ENCODE results near the gene ZNF79.

Gene ZNF79

DNA sequence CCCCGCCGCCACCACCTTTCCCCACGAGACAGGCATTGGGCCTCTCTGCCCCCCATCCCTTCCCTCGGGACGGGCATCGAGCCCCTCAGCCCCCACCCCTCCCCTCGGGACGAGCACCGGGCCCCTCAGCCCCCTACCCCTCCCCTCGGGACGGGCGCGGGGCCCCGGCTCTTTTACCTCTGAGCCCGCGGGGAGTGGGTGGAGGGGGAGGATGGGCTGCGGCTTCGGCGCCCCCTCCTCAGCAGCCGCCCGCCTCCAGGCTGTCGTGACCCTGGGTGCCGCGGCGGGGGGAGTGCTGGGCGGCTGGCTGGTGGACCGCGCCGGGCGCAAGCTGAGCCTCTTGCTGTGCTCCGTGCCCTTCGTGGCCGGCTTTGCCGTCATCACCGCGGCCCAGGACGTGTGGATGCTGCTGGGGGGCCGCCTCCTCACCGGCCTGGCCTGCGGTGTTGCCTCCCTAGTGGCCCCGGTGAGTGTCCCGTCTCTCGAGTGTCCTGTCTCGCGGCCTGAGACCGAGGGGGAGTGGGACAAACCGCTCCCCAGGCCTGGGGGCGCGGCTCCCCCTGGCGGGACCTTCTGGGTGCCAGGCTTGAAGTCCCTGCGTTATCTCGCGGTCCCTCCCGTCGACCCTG is 26.4 kb upstream of the ZNF79 start:
- H3K9ac ChIP-seq = peak overlapping the region; percentile 81
- peak overlapping the region; percentile 93 for H3K4me2 ChIP-seq
- H3K4me1 ChIP-seq = peaks cover 16% of the 10 kb centered on the region
- no peaks in the 10 kb centered on the region for H3K9me3 ChIP-seq
- 0 out of 2 replicates have a peak, but pooled peaks cover 11% of the 10 kb centered on the region for H3K36me3 ChIP-seq
- H3K27ac ChIP-seq = peak overlapping the region; percentile 66; the same call in 1 of the 2 replicates
- TF ChIP-seq Cebpa-rat (IDR thresholded peaks at IDR 0.05) = no peak
- H3K27me3 ChIP-seq = peaks cover 30% of the 10 kb centered on the region; the same call in 1 of the 2 replicates
- H4K20me1 ChIP-seq = peaks cover 39% of the 10 kb centered on the region
- peak overlapping the region; percentile 85 for H3K4me3 ChIP-seq

DNA sequence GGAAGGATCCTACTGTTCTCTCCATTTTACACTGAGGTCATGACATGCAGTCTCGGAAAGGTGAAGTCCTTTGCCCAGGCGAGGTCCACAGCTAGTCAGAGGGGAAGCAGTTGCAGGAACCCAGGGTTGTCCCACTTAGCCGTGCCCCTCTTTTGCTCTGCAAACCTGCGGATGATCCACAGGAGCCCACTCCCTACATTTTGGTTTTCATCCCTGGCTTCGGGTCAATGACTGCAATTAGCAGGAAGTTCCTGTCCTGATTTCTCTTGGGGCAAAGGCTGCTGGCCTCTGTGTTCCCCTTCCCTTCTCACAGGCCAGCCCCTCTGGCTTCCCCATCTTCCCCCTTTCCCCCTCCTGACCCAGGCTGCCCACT is 25.9 kb upstream of the ZNF79 start:
- H3K27ac ChIP-seq = no peak overlapping the region
- peaks cover 16% of the 10 kb centered on the region for H3K4me1 ChIP-seq
- H3K27me3 ChIP-seq = peaks cover 25% of the 10 kb centered on the region; the same call in 1 of the 2 replicates
- H3K4me3 ChIP-seq = peak overlapping the region; percentile 85
- peak overlapping the region; percentile 81; the same call in 1 of the 2 replicates for H3K9ac ChIP-seq
- H3K36me3 ChIP-seq = 0 out of 2 replicates have a peak, but pooled peaks cover 11% of the 10 kb centered on the region
- TF ChIP-seq Cebpa-rat (IDR thresholded peaks at IDR 0.05) = no peak
- H3K4me2 ChIP-seq = peak overlapping the region; percentile 93
- peaks cover 39% of the 10 kb centered on the region for H4K20me1 ChIP-seq
- H3K9me3 ChIP-seq = no peaks in the 10 kb centered on the region

DNA sequence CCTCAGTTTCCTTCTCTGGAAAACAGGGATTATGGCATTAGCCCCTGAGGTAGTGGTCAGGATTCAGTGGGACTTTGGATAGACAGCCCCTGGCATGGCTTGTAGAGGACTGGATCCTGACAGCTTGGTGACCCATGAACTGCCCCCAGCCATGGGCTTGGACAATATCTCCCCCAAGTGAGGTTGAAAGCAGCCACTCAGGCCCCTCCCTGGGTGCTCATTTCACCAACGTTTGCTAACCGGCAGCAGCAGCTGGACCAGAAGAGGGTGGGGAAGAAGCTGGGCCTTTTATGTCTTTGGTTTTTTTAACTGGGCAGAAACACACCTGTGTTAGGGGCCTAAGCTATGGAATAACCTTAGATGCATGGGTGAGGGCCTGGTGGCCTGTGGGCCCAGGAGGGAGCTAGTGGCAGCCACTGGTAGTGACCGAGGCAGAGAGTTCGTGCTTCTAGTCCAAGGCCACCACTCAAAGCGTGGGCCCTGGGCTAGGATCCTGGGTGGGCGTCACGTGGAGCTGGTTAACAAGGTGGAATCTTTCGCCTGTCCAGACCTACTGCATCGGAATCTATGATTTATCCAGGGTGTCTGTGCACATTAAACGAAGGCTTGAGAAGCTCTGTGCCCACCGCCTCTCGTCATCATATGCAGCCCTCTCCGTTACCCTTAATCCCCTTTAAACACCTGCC is 25.3 kb upstream of the ZNF79 start:
- Histone ChIP-seq H3K27ac (no peak overlapping the region), H3K36me3 (peaks cover 15% of the 10 kb centered on the region; the same call in 1 of the 2 replicates), H3K9ac (no peak overlapping the region), H3K27me3 (peaks cover 25% of the 10 kb centered on the region; the same call in 1 of the 2 replicates), H3K9me3 (no peaks in the 10 kb centered on the region), H3K4me2 (peak overlapping the region; percentile 93), H4K20me1 (peaks cover 39% of the 10 kb centered on the region), H3K4me1 (peaks cover 16% of the 10 kb centered on the region), H3K4me3 (no peak overlapping the region)
- no peak for TF ChIP-seq Cebpa-rat (IDR thresholded peaks at IDR 0.05)

DNA sequence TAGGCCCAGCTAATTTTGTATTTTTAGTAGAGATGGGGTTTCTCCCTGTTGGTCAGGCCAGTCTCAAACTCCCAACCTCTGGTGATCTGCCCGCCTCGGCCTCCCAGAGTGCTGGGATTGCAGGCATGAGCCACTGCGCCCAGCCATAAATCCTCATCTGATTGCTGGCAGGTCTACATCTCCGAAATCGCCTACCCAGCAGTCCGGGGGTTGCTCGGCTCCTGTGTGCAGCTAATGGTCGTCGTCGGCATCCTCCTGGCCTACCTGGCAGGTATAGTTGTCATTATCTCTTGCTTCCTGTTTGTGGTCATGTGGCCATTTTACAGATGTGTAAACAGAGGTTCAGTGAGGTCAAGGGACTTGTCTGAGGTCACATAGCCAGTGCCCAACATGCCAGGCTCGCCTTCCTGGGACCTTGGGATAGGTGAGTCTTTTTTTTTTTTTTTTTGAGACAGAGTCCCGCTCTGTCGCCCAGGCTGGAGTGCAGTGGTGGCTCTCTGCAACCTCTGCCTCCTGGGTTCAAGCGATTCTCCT is 24.4 kb upstream of the ZNF79 start:
- H3K27ac ChIP-seq = no peak overlapping the region
- peaks cover 39% of the 10 kb centered on the region for H4K20me1 ChIP-seq
- TF ChIP-seq Cebpa-rat (IDR thresholded peaks at IDR 0.05) = no peak
- no peak overlapping the region for H3K9ac ChIP-seq
- no peaks in the 10 kb centered on the region for H3K9me3 ChIP-seq
- no peak overlapping the region for H3K4me3 ChIP-seq
- peaks cover 16% of the 10 kb centered on the region for H3K4me1 ChIP-seq
- H3K36me3 ChIP-seq = peaks cover 22% of the 10 kb centered on the region; the same call in 1 of the 2 replicates
- no peak overlapping the region for H3K4me2 ChIP-seq
- H3K27me3 ChIP-seq = peaks cover 25% of the 10 kb centered on the region; the same call in 1 of the 2 replicates

DNA sequence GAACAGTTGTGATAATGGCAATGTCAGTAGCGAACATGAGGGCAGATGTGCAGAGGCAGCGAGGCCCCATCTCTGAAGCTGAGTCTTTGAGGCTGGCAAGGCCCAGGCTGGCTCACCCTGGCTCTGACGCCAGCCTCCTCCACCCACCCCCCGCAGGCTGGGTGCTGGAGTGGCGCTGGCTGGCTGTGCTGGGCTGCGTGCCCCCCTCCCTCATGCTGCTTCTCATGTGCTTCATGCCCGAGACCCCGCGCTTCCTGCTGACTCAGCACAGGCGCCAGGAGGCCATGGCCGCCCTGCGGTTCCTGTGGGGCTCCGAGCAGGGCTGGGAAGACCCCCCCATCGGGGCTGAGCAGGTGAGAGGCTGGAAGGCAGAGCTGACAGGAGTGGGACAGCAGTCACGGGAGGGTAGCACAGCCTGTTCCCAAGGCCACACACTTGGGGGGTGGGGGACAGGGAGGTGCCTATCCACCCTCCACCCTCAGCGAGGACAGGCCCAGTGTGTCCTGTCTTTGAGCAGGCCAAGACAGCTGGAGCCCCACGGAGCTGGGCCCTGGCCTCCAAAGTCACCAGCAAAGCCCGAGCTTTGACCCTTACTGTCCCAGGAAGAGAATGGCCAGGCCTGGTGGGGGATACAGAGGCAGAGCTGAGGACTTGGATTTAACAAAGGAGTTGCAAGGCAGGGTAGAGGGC is 21.6 kb upstream of the ZNF79 start:
- Histone ChIP-seq H3K9me3 (no peaks in the 10 kb centered on the region), H3K36me3 (peaks cover 33% of the 10 kb centered on the region; the same call in 1 of the 2 replicates), H3K27me3 (peaks cover 13% of the 10 kb centered on the region; the same call in 1 of the 2 replicates), H4K20me1 (peaks cover 39% of the 10 kb centered on the region), H3K9ac (no peak overlapping the region), H3K4me1 (peaks cover 15% of the 10 kb centered on the region), H3K4me3 (no peak overlapping the region), H3K4me2 (no peak overlapping the region), H3K27ac (no peak overlapping the region)
- TF ChIP-seq Cebpa-rat (IDR thresholded peaks at IDR 0.05) = no peak

DNA sequence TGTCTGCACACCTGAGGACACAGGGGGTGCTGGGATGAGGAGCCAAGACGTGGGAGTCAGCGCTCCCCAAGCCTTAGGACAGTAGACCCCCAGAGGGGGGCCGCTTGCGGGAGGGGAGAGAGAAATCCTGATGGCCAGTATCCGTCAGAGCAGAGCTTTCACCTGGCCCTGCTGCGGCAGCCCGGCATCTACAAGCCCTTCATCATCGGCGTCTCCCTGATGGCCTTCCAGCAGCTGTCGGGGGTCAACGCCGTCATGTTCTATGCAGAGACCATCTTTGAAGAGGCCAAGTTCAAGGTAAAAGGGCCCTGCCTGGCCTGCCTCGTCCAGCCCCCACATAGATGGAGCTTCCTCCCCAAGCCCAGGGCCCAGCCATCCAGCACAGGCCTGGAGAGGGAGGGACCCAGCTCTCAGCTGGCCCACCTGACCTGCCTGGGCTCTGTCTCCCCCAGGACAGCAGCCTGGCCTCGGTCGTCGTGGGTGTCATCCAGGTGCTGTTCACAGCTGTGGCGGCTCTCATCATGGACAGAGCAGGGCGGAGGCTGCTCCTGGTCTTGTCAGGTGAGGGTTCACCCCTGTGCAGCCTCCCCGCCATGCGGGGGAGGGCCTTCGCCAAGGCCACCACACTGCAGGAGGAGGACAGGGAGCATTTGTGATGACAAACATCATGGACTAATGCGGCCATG is 20.5 kb upstream of the ZNF79 start:
- no peak overlapping the region for H3K4me2 ChIP-seq
- no peak overlapping the region for H3K4me3 ChIP-seq
- H3K27me3 ChIP-seq = 0 out of 2 replicates have a peak, but pooled peaks cover 4% of the 10 kb centered on the region
- H3K4me1 ChIP-seq = peaks cover 5% of the 10 kb centered on the region; the same call in 1 of the 2 replicates
- no peak overlapping the region for H3K9ac ChIP-seq
- H3K9me3 ChIP-seq = no peaks in the 10 kb centered on the region
- H3K36me3 ChIP-seq = peaks cover 33% of the 10 kb centered on the region; the same call in 1 of the 2 replicates
- no peak for TF ChIP-seq Cebpa-rat (IDR thresholded peaks at IDR 0.05)
- no peak overlapping the region for H3K27ac ChIP-seq
- H4K20me1 ChIP-seq = peaks cover 28% of the 10 kb centered on the region

DNA sequence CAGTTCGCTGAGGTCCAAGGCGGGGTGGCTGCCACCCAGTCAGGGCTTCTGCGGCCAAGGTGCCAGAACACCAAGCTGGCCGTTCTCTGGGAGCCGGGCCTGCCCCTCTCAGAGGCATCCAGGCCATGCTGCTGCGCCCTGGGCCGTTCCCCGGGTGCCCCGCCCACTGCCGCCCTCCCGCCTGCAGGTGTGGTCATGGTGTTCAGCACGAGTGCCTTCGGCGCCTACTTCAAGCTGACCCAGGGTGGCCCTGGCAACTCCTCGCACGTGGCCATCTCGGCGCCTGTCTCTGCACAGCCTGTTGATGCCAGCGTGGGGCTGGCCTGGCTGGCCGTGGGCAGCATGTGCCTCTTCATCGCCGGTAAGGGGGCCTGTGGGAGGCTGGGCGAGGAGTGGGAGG is 19.6 kb upstream of the ZNF79 start:
- Histone ChIP-seq H3K36me3 (peaks cover 33% of the 10 kb centered on the region; the same call in 1 of the 2 replicates), H3K4me3 (no peak overlapping the region), H3K9ac (no peak overlapping the region), H3K27ac (no peak overlapping the region), H4K20me1 (peaks cover 18% of the 10 kb centered on the region; the same call in 1 of the 2 replicates), H3K4me2 (no peak overlapping the region), H3K9me3 (no peaks in the 10 kb centered on the region), H3K27me3 (no peaks in the 10 kb centered on the region), H3K4me1 (peaks cover 5% of the 10 kb centered on the region; the same call in 1 of the 2 replicates)
- TF ChIP-seq Cebpa-rat (IDR thresholded peaks at IDR 0.05) = no peak

DNA sequence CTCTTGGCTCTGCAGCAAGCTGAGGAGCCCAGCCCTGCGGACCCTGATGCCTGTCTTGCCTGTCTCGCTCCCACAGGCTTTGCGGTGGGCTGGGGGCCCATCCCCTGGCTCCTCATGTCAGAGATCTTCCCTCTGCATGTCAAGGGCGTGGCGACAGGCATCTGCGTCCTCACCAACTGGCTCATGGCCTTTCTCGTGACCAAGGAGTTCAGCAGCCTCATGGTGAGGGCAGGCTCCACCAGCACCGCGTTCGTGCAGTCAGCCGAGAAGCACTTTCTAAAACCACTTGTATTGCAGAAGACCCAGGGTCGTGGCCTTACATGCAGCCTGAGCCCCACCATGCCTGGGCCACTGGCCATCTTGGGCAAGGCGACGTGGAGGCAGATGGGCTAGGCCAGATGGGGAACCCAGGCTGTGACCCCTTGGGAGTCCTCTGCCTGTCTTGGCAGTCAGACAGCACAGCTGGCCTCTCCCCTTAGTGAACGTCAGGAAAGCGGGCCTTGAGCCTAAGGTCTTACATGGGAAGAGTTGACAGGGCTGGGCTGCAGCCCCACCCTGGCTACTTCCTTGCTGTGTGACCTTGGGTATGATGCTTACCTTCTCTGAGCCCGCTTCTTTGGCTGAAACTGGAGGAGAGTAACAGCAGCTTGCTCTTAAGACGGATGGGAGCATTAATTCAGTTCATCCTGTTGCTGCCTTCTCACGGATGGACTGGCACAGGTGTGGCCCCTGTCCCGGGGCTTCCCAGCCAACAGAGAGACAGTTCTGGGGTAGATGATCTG is 18.6 kb upstream of the ZNF79 start:
- H3K9me3 ChIP-seq = no peaks in the 10 kb centered on the region
- H3K36me3 ChIP-seq = peaks cover 33% of the 10 kb centered on the region; the same call in 1 of the 2 replicates
- H3K4me3 ChIP-seq = no peak overlapping the region
- H3K4me1 ChIP-seq = peaks cover 5% of the 10 kb centered on the region; the same call in 1 of the 2 replicates
- H3K9ac ChIP-seq = no peak overlapping the region
- H3K27me3 ChIP-seq = no peaks in the 10 kb centered on the region
- peaks cover 16% of the 10 kb centered on the region; the same call in 1 of the 2 replicates for H4K20me1 ChIP-seq
- no peak for TF ChIP-seq Cebpa-rat (IDR thresholded peaks at IDR 0.05)
- H3K27ac ChIP-seq = no peak overlapping the region
- H3K4me2 ChIP-seq = no peak overlapping the region
